ENCODE data around the gene MYO18B. TPM values are rescaled to one million over a fixed set of nuclear protein-coding genes. Genes with fewer than 3 reads are reported as not detected.

MYO18B gene
- polyA plus RNA-seq, 6 donors from 2014 or later = not detected

GRCh38 chr22:25806579-25806978 lies 64.6 kb downstream of the MYO18B start:
- Mint-ChIP-seq H3K9me3 (peaks cover 0 to 4% (median under 1%) of the 10 kb centered on the region in 7 donors), H3K27me3 (peaks cover 16 to 30% (median 23%) of the 10 kb centered on the region in 3 donors), H3K4me1 (no peaks in the 10 kb centered on the region), H3K36me3 (no peaks in the 10 kb centered on the region), H3K4me3 (no peak overlapping the region), H3K27ac (no peak overlapping the region)
- ATAC-seq (ENCODE audit: low read depth in 2 of 2) = no peak
- no peak for DNase-seq

DNA sequence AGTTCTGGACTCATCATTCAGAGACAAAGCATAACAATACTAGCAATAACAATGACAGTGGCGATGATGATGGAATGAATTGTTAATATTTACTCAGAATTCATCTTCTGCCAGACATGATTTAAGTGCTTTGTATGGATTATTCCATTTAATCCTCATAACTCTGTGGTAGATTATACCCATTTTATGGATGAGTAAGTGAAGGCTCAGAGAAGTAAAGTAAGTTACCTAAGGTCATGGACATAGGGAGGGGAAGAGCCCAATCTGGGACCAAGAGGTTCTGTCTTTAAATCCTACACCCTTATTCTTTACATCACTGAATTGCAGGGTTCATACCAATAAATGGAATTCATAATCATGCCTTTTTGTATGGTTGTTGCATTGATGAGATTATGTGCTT lies 72.7 kb downstream of the MYO18B start:
- Mint-ChIP-seq H3K27me3 (peaks cover 33 to 60% (median 53%) of the 10 kb centered on the region in 3 donors), H3K9me3 (peaks cover 0 to 5% (median 0%) of the 10 kb centered on the region in 7 donors), H3K4me1 (no peaks in the 10 kb centered on the region), H3K27ac (no peak overlapping the region), H3K36me3 (peaks cover 0 to 1% of the 10 kb centered on the region in 2 donors), H3K4me3 (no peak overlapping the region)
- no peak for ATAC-seq (ENCODE audit: low read depth in 2 of 2)
- no peak for DNase-seq

DNA sequence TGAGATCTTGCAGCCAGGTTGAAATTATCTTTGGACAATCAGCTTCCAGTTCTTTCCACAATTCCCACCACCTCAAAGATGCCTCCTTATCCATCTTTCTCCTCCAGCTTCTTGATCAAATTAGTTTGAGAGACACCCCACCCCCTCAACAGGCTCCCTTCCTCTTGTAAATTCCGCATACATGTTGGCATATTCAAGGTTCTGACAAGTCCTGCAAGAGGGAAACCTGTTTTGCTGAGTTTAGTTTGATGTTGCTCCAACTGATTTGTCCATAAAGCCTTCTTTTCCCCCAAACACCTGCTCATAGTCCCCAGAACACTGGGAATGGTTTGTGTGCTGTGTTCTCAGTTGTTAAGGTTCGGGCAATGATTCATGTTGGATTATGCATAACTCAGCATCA lies 73.6 kb downstream of the MYO18B start:
- Mint-ChIP-seq H3K4me3 (no peak overlapping the region), H3K36me3 (peaks cover 0 to 7% of the 10 kb centered on the region in 2 donors), H3K27ac (no peak overlapping the region), H3K9me3 (peaks cover 0 to 6% (median 2%) of the 10 kb centered on the region in 7 donors), H3K4me1 (no peaks in the 10 kb centered on the region), H3K27me3 (peaks cover 32 to 60% (median 53%) of the 10 kb centered on the region in 3 donors)
- ATAC-seq (ENCODE audit: low read depth in 2 of 2) (no peak), DNase-seq (no peak)

GRCh38 chr22:25816522-25817059 lies 74.6 kb downstream of the MYO18B start:
- peaks cover 28 to 60% (median 58%) of the 10 kb centered on the region in 3 donors for H3K27me3 Mint-ChIP-seq
- H3K27ac Mint-ChIP-seq = no peak overlapping the region

GRCh38 chr22:25817092-25817943 lies 75.3 kb downstream of the MYO18B start:
- no peak overlapping the region for H3K27ac Mint-ChIP-seq
- H3K4me3 Mint-ChIP-seq = no peak overlapping the region
- no peak for DNase-seq
- no peaks in the 10 kb centered on the region for H3K4me1 Mint-ChIP-seq
- peaks cover 33 to 66% (median 58%) of the 10 kb centered on the region in 3 donors for H3K27me3 Mint-ChIP-seq
- peaks cover 0 to 10% of the 10 kb centered on the region in 2 donors for H3K36me3 Mint-ChIP-seq
- no peak for ATAC-seq (ENCODE audit: low read depth in 2 of 2)
- H3K9me3 Mint-ChIP-seq = peaks cover 0 to 16% (median 5%) of the 10 kb centered on the region in 7 donors

More at GRCh38 chr22:25816522-25817059, 74.6 kb downstream of the MYO18B start:
- ATAC-seq (ENCODE audit: low read depth in 2 of 2) (no peak), DNase-seq (no peak)
- Mint-ChIP-seq H3K4me1 (no peaks in the 10 kb centered on the region), H3K4me3 (no peak overlapping the region), H3K9me3 (peaks cover 0 to 11% (median 4%) of the 10 kb centered on the region in 7 donors), H3K36me3 (peaks cover 0 to 7% of the 10 kb centered on the region in 2 donors)

GRCh38 chr22:25818541-25818940 lies 76.6 kb downstream of the MYO18B start:
- no peak overlapping the region for H3K27ac Mint-ChIP-seq

DNA sequence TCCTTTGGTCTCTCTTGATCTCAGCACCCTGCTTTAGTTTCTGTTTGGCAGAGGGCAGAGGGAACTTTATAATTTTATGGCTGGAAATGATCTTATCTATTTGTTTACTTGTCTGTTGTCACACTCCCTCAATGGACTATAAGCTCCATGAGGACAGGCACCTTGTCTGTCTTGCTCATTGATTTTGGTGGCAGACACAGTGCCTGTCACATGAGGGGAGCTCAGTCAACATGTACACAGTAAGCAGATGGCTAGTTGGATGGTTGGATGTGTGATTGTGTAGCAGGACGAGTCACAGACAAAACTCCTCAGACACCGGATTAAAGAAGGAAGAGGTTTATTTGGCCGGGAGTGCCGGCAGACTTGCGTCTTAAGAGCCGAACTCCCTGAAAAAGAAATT lies 80.4 kb downstream of the MYO18B start:
- DNase-seq = no peak
- Mint-ChIP-seq H3K9me3 (peaks cover 0 to 24% (median 8%) of the 10 kb centered on the region in 7 donors), H3K27me3 (peaks cover 30 to 55% (median 52%) of the 10 kb centered on the region in 3 donors), H3K36me3 (peaks cover 0 to 16% of the 10 kb centered on the region in 2 donors), H3K4me1 (no peaks in the 10 kb centered on the region), H3K4me3 (no peak overlapping the region), H3K27ac (peak overlapping the region in 2 of 6 donors; percentile 0 to 70)
- ATAC-seq (ENCODE audit: low read depth in 2 of 2) = no peak

More at GRCh38 chr22:25818541-25818940, 76.6 kb downstream of the MYO18B start:
- no peak for ATAC-seq (ENCODE audit: low read depth in 2 of 2)
- DNase-seq = no peak
- Mint-ChIP-seq H3K36me3 (peaks cover 0 to 16% of the 10 kb centered on the region in 2 donors), H3K9me3 (peaks cover 0 to 24% (median 8%) of the 10 kb centered on the region in 7 donors), H3K4me1 (no peaks in the 10 kb centered on the region), H3K27me3 (peaks cover 39 to 66% (median 55%) of the 10 kb centered on the region in 3 donors), H3K4me3 (no peak overlapping the region)

- peaks cover 0 to 24% (median 8%) of the 10 kb centered on the region in 7 donors for H3K9me3 Mint-ChIP-seq
- peaks cover 23 to 46% (median 43%) of the 10 kb centered on the region in 3 donors for H3K27me3 Mint-ChIP-seq
- H3K4me1 Mint-ChIP-seq = no peaks in the 10 kb centered on the region
- DNase-seq (no peak), ATAC-seq (ENCODE audit: low read depth in 2 of 2) (no peak)
- H3K27ac Mint-ChIP-seq = no peak overlapping the region
- H3K4me3 Mint-ChIP-seq = no peak overlapping the region
- H3K36me3 Mint-ChIP-seq = peaks cover 0 to 16% of the 10 kb centered on the region in 2 donors
Observed at GRCh38 chr22:25823276-25823675, 81.3 kb downstream of the MYO18B start.

GRCh38 chr22:25824828-25825423 lies 82.9 kb downstream of the MYO18B start:
- Mint-ChIP-seq H3K27ac (no peak overlapping the region), H3K4me3 (no peak overlapping the region), H3K9me3 (peaks cover 0 to 23% (median 7%) of the 10 kb centered on the region in 7 donors), H3K4me1 (no peaks in the 10 kb centered on the region), H3K27me3 (peaks cover 18 to 40% (median 37%) of the 10 kb centered on the region in 3 donors), H3K36me3 (peaks cover 0 to 12% of the 10 kb centered on the region in 2 donors)
- no peak for ATAC-seq (ENCODE audit: low read depth in 2 of 2)
- no peak for DNase-seq

- DNase-seq (no peak), ATAC-seq (ENCODE audit: low read depth in 2 of 2) (no peak)
- H3K36me3 Mint-ChIP-seq = peaks cover 0 to 5% of the 10 kb centered on the region in 2 donors
Observed at GRCh38 chr22:25827415-25827814, 85.4 kb downstream of the MYO18B start.

DNA sequence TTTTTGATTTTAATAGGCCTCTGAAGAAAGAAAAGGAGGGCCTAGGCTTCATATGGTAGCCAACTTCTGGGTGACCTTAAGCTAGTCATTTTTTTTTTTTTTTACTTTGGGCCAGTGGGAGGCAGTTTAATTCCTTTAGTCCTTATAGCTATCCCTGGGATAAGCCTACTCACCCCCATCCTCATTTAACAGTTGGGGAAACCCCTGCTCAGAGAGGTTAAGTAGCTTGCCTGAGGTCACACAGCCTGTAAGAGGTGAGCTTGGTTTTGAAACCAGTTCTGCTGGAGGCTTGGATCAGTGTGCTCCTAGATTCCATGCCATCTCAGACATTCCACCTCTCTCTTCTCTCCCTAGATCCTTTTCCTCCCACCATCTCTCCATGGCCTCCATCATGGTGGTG lies 86.4 kb downstream of the MYO18B start:
- Mint-ChIP-seq H3K36me3 (no peaks in the 10 kb centered on the region), H3K4me3 (no peak overlapping the region), H3K27me3 (peaks cover 7 to 26% (median 14%) of the 10 kb centered on the region in 3 donors), H3K27ac (peak overlapping the region in 1 of 6 donors; percentile 62), H3K4me1 (no peaks in the 10 kb centered on the region), H3K9me3 (peaks cover 0 to 3% (median 0%) of the 10 kb centered on the region in 7 donors)
- DNase-seq = no peak
- no peak for ATAC-seq (ENCODE audit: low read depth in 2 of 2)

More at GRCh38 chr22:25827415-25827814, 85.4 kb downstream of the MYO18B start:
- Mint-ChIP-seq H3K4me1 (no peaks in the 10 kb centered on the region), H3K27ac (no peak overlapping the region), H3K9me3 (peaks cover 0 to 7% (median 2%) of the 10 kb centered on the region in 7 donors), H3K27me3 (peaks cover 12 to 33% (median 22%) of the 10 kb centered on the region in 3 donors), H3K4me3 (no peak overlapping the region)

DNA sequence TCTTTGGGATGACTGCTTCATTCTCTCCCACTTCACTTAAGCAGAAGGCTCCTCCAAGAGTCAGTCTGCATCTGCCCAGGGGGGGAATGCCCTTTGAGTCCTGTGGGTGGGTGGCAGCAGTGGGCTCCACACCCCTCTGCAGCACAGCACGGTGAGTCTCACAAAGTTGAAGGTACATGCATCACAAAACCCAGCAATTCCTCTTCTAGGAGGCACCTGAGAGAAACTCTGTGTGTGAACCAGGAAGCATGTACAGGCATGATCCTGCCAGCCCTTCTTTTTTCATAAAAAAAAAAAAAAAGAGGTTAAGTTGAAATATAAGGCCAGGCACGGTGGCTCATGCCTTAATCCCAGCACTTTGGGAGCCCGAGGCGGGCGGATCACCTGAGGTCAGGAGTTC lies 87.2 kb downstream of the MYO18B start:
- Mint-ChIP-seq H3K4me1 (no peaks in the 10 kb centered on the region), H3K27ac (peak overlapping the region in 1 of 6 donors; percentile 48), H3K36me3 (no peaks in the 10 kb centered on the region), H3K4me3 (no peak overlapping the region), H3K9me3 (peaks cover 0 to 3% (median 0%) of the 10 kb centered on the region in 7 donors), H3K27me3 (peaks cover under 1 to 18% (median 8%) of the 10 kb centered on the region in 3 donors)
- DNase-seq (no peak), ATAC-seq (ENCODE audit: low read depth in 2 of 2) (no peak)
